DMS 273 (cell line): Measurements from ENCODE around the gene NUBP2.
A peak's percentile ranks its signal among the peaks of the same experiment; 100 is the strongest.

Experiments used
- DNase-seq: peaks from one replicate; lab custom pipeline; 2025; ENCODE audit not compliant: unreplicated experiment; lab: John Stamatoyannopoulos, UW

Gene NUBP2

GRCh38 chr16:1757714-1758461 is 24.9 kb upstream of the NUBP2 start:
- no peak for DNase-seq

DNA sequence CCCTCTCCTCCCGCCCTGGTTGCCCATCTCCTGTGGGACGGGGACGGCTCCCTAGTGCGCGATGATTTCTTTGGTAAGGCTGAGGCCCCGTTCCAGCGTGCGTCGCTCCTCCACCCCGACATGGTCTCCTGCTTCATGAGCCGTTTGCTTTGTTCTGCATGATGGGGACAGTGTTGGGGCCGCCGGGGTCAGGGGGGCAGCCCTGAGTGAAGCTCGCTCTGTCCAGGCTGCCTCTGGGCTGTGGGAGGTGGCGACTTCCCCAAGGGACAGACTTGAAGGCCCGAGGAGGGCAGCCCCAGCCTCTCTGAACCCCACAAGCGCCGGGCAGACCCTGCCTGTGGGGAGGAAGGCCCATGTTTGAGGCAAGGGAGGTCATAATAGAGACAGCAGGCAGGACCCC is 23.8 kb upstream of the NUBP2 start:
- no peak for DNase-seq

GRCh38 chr16:1759511-1759910 is 23.2 kb upstream of the NUBP2 start:
- no peak for DNase-seq

DNA sequence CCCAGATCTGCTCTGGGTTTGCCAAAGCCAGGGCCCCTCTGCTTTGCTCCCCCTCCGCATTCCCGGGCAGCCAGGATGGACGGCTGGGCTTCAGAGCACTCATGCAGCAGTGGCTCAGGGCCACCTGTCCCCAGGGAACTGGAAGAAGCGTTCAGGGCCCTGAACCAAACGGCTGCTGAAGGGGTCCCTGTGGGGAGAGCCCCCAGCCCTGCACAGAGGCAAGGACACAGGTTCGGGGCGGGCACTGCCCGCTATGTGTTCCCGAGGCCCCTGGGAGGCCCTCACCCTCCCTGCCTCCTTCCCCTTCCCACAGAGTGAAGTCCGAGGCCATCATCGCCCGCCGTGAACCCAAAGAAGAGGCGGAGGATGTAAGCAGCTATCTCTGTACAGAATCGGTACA is 21.8 kb upstream of the NUBP2 start:
- DNase-seq = no peak

- DNase-seq = no peak
Measured at GRCh38 chr16:1761751-1762150, 21.0 kb upstream of the NUBP2 start.

DNA sequence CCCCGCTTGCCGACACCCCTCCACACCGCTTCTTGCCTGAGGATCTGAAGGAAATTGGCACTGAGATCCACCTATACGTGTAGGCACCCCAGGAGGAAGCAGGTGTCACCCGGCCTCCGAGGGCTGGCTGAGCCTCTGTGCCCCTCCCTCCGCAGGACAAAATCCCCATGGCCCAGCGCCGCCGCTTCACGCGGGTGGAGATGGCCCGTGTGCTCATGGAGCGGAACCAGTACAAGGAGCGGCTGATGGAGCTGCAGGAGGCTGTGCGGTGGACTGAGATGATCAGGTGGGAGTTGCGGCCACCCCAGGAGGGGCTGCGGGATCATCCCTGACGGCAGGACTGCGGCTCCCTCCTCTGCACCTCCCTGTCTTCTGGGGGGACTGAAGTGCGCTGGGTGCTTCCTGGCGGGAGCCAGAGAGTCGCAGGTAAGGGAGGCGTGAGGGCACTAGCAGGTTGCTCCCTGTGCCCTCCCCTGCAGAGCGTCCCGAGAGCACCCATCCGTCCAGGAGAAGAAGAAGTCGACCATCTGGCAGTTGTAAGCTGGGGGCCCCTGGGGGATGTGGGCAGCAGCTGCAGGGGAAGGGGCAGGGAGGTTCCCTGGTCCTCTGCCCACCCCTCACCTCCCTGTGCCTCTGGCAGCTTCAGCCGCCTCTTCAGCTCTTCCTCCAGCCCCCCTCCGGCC is 20.4 kb upstream of the NUBP2 start:
- no peak for DNase-seq

- no peak for DNase-seq
Measured at GRCh38 chr16:1762879-1763520, 19.8 kb upstream of the NUBP2 start.

DNA sequence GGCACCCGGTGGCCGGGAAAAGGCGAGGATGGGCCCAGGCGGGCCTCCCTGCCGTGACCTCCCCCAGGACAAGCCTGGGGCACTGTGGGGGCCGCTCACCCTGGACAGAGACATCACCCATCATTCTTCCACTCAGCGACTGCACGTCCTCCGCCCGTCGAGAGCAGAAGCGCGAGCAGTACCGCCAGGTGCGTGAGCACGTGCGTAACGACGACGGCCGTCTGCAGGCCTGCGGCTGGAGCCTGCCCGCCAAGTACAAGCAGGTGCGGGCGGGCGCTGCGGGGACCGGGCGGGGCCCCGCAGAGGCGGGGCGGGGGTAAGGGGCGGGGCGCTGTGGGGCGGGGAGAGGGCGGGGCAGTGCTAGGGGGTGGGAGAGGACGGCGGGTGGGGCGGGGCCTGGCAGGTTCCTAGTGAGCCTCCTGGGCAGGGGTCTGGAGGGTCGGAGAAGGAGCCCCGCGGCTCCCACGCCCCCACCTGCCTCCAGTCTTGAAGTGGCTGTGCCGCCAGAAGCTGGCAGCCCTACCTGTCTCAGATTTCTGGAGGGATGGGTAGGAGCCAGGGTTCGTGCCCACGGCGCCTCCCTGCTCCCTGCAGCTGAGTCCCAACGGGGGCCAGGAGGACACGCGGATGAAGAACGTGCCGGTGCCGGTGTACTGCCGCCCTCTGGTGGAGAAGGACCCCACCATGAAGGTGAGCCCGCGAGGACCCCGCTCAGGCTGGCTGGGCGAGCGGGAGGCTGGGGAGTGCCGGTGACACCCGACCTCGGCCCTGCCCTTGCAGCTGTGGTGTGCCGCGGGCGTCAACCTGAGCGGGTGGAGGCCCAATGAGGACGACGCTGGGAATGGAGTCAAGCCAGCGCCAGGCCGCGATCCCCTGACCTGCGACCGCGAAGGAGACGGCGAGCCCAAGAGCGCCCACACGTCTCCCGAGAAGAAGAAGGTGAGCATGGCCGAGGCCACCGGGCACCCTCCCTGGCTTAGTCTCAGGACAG is 18.9 kb upstream of the NUBP2 start:
- DNase-seq = peak; percentile 55

GRCh38 chr16:1764971-1765370 is 17.8 kb upstream of the NUBP2 start:
- DNase-seq = no peak

- no peak for DNase-seq
Measured at GRCh38 chr16:1765826-1766225, 16.9 kb upstream of the NUBP2 start.

DNA sequence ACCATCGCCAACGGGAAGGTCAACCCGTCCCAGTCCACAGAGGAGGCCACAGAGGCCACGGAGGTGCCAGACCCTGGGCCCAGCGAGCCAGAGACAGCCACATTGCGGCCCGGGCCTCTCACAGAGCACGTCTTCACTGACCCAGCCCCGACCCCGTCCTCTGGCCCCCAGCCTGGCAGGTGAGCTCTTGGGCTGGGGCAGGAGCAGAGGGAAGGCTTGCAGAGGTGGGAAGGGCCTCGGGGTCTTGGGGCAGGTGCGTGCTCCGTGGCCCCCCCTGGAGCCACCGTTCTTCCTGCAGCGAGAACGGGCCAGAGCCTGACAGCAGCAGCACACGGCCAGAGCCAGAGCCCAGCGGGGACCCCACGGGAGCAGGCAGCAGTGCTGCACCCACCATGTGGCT is 16.5 kb upstream of the NUBP2 start:
- DNase-seq = no peak

DNA sequence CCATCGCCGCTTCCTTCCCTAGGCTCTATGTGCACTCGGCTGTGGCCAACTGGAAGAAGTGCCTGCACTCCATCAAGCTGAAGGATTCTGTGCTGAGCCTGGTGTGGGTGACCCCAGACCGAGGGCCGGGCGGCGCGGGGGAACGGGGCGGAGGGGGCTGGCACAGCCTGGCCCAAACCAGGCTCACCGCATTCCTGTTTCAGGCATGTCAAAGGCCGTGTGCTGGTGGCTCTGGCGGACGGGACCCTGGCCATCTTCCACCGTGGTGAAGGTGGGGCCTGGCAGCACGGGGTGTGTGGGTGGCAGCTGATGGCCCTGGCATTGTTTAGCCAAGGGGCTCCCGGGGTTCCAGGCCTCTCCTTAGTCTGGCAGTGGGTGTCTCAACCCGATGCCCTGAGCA is 16.1 kb upstream of the NUBP2 start:
- no peak for DNase-seq

DNA sequence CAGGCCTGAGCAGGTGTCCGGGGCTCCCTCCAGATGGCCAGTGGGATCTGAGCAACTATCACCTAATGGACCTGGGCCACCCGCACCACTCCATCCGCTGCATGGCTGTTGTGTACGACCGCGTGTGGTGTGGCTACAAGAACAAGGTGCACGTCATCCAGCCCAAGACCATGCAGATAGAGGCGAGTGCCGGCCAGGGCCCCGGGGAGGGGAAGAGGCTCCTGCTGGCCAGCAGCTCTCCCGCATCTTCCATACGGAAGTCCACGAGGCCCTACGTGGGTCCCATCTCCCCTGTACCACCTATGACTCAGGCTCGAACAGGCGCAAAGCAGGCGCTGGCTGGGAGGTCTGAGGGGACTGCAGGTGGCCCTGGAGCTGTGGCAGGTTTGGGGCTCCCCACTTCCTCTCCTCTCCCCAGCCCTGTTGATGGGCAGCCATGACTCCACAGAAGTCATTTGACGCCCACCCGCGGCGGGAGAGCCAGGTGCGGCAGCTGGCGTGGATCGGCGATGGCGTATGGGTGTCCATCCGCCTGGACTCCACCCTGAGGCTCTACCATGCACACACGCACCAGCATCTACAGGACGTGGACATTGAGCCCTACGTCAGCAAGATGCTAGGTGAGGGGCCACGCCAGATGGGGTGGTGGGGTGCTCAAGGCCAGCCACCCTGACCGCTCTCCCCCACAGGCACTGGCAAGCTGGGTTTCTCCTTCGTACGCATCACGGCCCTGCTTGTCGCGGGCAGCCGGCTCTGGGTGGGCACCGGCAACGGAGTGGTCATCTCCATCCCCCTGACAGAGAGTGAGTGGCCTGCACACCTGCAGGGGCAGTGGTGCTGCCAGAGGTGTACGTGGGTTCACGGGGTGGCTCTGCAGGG is 15.4 kb upstream of the NUBP2 start:
- no peak for DNase-seq

DNA sequence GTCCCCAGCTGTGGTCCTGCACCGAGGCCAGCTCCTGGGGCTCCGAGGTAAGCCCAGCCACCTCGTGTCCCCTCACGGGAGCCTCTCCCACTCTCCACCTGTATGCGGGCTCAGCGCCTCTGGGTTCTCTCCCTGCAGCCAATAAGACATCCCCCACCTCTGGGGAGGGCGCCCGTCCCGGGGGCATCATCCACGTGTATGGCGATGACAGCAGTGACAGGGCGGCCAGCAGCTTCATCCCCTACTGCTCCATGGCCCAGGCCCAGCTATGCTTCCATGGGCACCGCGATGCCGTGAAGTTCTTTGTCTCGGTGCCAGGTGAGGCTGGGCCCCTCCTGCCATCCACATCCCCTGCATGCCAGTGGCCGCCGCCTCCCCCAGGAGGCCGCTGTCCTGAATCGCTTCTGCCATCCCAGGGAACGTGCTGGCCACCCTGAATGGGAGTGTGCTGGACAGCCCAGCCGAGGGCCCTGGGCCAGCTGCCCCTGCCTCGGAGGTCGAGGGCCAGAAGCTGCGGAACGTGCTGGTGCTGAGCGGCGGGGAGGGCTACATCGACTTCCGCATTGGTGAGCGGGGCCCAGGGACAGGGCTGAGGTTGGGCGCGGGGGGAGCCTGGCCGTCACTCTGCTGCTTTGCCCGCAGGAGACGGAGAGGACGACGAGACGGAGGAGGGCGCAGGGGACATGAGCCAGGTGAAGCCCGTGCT is 14.5 kb upstream of the NUBP2 start:
- no peak for DNase-seq

DNA sequence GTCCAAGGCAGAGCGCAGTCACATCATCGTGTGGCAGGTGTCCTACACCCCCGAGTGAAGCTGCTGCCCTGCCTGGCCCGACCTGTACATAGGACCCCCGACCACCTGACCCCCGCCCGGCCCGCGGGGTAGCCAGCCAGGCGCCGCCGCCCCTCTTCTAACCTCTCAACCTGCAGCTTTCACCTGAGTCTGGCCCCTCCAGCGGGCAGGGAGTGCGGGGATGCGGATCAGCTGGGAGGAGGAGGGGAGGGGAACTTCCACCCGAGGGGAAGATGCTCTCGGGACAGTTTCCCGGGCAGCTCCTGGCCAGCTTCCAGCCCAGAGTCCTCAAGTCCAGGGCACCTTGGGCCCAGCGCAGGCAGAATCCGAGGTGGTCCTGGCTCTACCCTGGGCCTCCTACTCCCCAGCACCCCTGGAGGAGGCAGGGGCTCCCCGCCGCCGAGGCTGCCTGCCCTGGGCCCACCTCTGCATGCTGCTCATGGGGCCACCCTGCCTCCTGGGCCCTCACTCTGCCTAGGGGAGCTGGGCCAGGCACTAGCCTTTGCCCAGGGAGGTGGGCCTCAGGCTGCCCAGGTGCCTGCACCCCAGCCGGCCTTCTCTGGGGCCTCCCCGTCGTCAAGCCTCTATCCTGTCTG is 13.9 kb upstream of the NUBP2 start:
- peak; percentile 57 for DNase-seq

- no peak for DNase-seq
Measured at GRCh38 chr16:1769402-1770300, 13.1 kb upstream of the NUBP2 start.

- peak; percentile 48 for DNase-seq
Measured at GRCh38 chr16:1770328-1771187, 12.2 kb upstream of the NUBP2 start.
